Measurements from ENCODE around the gene ZNF385A. TPM values are rescaled to one million over a fixed set of nuclear protein-coding genes. Genes with fewer than 3 reads are reported as not detected.
"Not testable (repeated sequence)": the region's sequence is repeated elsewhere in the genome, so short reads cannot be mapped to it uniquely, and the experiment has no call there.

Gene ZNF385A
- total RNA-seq, 1 experiment from 2014 or later, result 17.5 TPM

DNA sequence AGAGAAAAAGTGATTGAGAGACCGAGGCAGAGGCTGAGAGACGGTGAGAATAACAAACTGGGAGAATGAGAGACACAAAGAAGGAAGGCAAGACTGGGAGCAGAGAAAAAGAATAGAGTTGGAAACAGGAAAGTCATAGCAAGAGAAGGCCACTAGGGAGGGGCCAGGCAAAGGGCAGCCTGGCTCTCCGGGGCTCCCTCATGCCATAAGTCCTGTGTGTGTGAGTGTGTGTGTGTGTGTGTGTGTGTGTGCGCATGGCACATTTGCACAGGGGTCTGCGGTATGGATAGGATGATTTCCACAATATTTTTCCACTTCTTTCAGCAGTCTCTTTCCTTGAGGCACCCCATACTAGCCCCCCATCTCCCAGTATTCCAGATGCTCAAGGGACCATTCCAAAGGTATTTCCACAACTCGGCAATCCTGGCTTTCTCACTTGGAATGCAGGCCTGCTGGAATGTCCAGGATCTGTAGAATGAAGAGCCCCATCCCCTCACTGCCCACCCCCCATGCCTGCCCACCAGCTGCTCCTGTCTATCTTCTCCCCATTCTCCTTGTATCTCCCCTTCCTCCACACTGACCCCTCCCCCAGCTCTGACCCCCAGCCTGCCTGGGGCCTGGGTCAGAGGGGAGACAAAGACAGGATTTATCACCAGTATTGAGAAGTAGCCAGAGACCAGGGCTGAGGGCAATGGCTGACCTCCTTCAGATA is 29.3 kb downstream of the ZNF385A start:
- Histone ChIP-seq H3K4me1 (ENCODE audit: insufficient read depth, low read length, poor library complexity, severe bottlenecking) (peaks cover 60% of the 10 kb centered on the region), H3K27me3 (replicated peaks; ENCODE audit: insufficient read depth, low read depth, low read length, poor library complexity) (no peaks in the 10 kb centered on the region), H3K36me3 (ENCODE audit: insufficient read depth, low read length, poor library complexity, severe bottlenecking) (peaks cover 4% of the 10 kb centered on the region), H3K9me3 (ENCODE audit: low read depth, low read length, poor library complexity, severe bottlenecking) (no peaks in the 10 kb centered on the region), H3K4me3 (ENCODE audit: low read depth, low read length, poor library complexity, severe bottlenecking) (no peak overlapping the region), H3K27ac (ENCODE audit: low read depth, low read length, poor library complexity, severe bottlenecking) (peak overlapping the region; percentile 66)
- DNase-seq (ENCODE audit: low spot score), result no peak
- POLR2A ChIA-PET (ENCODE audit: low non-redundant PET), result interaction anchor here (0.7 kb wide), 1 partner anchor 30 kb away, joined by 5 read pairs; the partner anchor contains the start of gene COPZ1
- CTCF ChIA-PET, result no interaction called here
- intact Hi-C loops (cut with micrococcal nuclease; ENCODE audit: unreplicated experiment), result no loop called here
- no peak for TF ChIP-seq EZH2 (IDR thresholded peaks at IDR 0.05; ENCODE audit: borderline replicate concordance, low read depth, low read length, poor library complexity, severe bottlenecking)
- TF ChIP-seq, protein P1, sequence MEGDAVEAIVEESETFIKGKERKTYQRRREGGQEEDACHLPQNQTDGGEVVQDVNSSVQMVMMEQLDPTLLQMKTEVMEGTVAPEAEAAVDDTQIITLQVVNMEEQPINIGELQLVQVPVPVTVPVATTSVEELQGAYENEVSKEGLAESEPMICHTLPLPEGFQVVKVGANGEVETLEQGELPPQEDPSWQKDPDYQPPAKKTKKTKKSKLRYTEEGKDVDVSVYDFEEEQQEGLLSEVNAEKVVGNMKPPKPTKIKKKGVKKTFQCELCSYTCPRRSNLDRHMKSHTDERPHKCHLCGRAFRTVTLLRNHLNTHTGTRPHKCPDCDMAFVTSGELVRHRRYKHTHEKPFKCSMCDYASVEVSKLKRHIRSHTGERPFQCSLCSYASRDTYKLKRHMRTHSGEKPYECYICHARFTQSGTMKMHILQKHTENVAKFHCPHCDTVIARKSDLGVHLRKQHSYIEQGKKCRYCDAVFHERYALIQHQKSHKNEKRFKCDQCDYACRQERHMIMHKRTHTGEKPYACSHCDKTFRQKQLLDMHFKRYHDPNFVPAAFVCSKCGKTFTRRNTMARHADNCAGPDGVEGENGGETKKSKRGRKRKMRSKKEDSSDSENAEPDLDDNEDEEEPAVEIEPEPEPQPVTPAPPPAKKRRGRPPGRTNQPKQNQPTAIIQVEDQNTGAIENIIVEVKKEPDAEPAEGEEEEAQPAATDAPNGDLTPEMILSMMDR (conservative IDR thresholded peaks at IDR 0.05; ENCODE audit: low read depth, low read length), result no peak
- BruUV-seq (replicated peaks), result no TSS peak

DNA sequence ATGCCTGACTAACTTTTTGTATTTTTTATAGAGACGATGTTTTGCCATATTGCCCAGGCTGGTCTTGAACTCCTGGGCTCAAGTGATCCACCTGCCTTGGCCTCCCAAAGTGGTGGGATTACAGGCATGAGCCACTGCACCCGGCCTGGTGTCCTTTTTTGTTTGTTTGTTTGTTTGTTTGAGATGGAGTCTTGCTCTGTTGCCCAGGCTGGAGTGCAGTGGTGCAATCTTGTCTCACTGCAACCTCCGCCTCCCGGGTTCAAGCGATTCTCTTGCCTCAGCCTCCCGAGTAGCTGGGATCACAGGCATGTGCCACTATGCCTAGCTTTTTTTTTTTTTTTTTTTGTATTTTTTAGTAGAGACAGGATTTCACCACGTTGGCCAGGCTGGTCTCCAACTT is 30.3 kb downstream of the ZNF385A start:
- H3K4me3 ChIP-seq (ENCODE audit: low read depth, low read length, poor library complexity, severe bottlenecking); H3K27ac ChIP-seq (ENCODE audit: low read depth, low read length, poor library complexity, severe bottlenecking); H3K36me3 ChIP-seq (ENCODE audit: insufficient read depth, low read length, poor library complexity, severe bottlenecking); BruUV-seq (replicated peaks); H3K9me3 ChIP-seq (ENCODE audit: low read depth, low read length, poor library complexity, severe bottlenecking); intact Hi-C loops (cut with micrococcal nuclease; ENCODE audit: unreplicated experiment); H3K27me3 ChIP-seq (replicated peaks; ENCODE audit: insufficient read depth, low read depth, low read length, poor library complexity); CTCF ChIA-PET; DNase-seq (ENCODE audit: low spot score): not testable (repeated sequence)
- POLR2A ChIA-PET (ENCODE audit: low non-redundant PET), result interaction anchor here (0.6 kb wide), 1 partner anchor 63 kb away, joined by 3 read pairs; no protein-coding TSS in a partner anchor
- H3K4me1 ChIP-seq (ENCODE audit: insufficient read depth, low read length, poor library complexity, severe bottlenecking), result peaks cover 52% of the 10 kb centered on the region

DNA sequence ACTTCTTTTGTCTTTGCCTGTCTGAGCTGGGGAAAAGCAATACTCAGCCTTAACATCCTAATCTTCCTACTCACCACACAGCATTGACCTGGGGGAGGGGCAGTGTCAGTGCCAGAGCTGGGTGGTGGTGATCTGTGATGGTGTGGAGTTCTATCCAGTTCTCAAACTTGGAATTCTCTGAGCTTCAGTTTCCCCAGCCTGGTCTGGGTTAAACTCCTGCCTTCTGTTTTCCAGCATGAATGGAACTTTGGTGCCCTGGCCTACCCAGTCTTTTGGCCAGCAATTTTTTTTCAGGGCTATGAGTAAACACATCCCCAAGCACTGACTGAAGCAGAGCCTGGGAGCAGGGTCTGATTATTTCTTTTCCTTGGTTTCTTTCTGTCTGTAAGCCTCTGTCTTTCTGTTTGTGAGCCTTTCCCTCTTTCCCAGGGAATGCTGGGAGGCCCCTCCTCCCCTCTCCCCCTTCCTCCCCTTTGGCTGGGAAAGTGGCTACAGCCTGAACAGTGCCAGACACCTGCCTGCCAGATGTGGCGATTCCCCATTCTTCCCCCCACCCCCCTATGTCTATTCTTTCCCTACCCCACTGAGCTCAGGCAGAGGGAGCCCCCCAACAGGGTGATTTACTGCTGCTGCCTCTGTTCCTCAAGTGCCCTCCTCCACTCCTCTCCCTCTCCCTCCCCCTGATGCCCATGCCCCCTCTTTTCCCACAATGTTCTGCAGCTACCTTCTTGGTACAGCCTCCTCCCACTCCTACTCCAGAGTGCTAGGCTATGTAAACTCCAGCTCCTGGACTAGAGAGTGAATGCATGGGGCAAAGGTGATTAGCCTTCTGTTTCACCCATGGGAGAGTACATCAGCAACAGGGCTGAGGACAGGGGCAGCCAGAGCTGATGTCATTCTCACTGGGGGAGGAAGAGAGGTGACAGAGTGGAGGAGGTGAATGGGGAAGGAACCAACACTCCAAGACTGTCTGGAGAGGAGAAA is 31.4 kb downstream of the ZNF385A start:
- no peaks in the 10 kb centered on the region for H3K27me3 ChIP-seq (replicated peaks; ENCODE audit: insufficient read depth, low read depth, low read length, poor library complexity)
- intact Hi-C loops (cut with micrococcal nuclease; ENCODE audit: unreplicated experiment), result no loop called here
- peaks cover 45% of the 10 kb centered on the region for H3K4me1 ChIP-seq (ENCODE audit: insufficient read depth, low read length, poor library complexity, severe bottlenecking)
- CTCF ChIA-PET, result interaction anchor here (0.6 kb wide), 1 partner anchor 35 kb away, joined by 3 read pairs; no protein-coding TSS in a partner anchor
- POLR2A ChIA-PET (ENCODE audit: low non-redundant PET), result interaction anchor here (0.7 kb wide), 1 partner anchor 64 kb away, joined by 13 read pairs; no protein-coding TSS in a partner anchor
- peak overlapping the region; percentile 75 for H3K27ac ChIP-seq (ENCODE audit: low read depth, low read length, poor library complexity, severe bottlenecking)
- peaks cover 17% of the 10 kb centered on the region for H3K36me3 ChIP-seq (ENCODE audit: insufficient read depth, low read length, poor library complexity, severe bottlenecking)
- no peak for DNase-seq (ENCODE audit: low spot score)
- no peaks in the 10 kb centered on the region for H3K9me3 ChIP-seq (ENCODE audit: low read depth, low read length, poor library complexity, severe bottlenecking)
- H3K4me3 ChIP-seq (ENCODE audit: low read depth, low read length, poor library complexity, severe bottlenecking), result no peak overlapping the region
- no TSS peak for BruUV-seq (replicated peaks)
- TF ChIP-seq, protein P1 (conservative IDR thresholded peaks at IDR 0.05; ENCODE audit: low read depth, low read length), result no peak
- no peak for TF ChIP-seq EZH2 (IDR thresholded peaks at IDR 0.05; ENCODE audit: borderline replicate concordance, low read depth, low read length, poor library complexity, severe bottlenecking)

Data from A673 (cell line).